ENCODE measurements around the gene RUVBL2. TPM values are rescaled to one million over a fixed set of nuclear protein-coding genes. Genes with fewer than 3 reads are reported as not detected.

RUVBL2 gene
- total RNA-seq, 1 experiment from 2014 or later: 130 TPM

DNA sequence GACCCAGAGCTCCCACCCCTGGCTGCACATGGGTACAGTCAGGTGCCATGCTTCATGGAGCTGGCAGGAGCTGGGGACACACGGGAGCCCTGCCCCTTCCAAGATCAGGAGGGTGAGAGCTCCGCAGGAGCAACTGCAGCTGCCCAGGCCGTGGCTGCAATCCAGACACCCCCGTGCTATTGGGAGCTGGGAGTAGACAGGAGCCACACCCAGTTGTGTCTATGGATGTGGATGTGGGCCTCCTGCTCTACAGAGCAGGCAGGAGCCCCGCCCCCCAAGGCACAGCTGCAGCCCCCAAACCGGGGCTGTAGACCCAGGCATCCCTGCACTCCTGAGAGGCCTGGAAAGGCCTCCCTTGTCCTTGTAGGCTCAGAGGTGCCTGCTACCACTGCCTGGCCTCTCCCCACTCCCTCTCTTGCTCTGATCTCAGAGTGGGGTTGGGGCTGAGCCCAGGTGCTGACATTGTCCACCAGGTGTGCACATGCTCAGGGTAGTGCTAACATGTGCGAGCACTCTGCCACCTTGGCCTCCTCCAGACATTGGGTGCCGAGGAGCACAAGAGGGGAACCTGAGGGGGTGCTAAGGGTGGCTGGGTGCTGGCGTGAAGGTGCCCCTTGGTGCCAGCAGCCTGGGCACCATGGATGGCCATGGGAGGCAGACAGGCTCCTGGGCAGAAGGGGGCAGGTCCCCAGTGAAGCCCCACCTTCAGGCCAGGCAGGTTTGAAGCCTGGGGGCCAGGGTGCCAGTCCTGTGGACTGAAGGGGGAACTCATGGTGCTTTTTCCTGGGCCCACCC is 47.0 kb upstream of the RUVBL2 start:
- no peak overlapping the region for H3K23ac ChIP-seq (ENCODE audit: insufficient read length, low read depth, low read length)
- H3K56ac ChIP-seq (ENCODE audit: insufficient read length, low read depth, low read length): no peak overlapping the region
- H4K91ac ChIP-seq (ENCODE audit: insufficient read length, low read depth, low read length): no peak overlapping the region
- H2BK120ac ChIP-seq (ENCODE audit: low read depth, low read length, poor library complexity, severe bottlenecking): no peak overlapping the region
- H3K79me2 ChIP-seq (ENCODE audit: insufficient read depth, low read length): no peaks in the 10 kb centered on the region
- H3K4ac ChIP-seq (ENCODE audit: low read depth, low read length): no peak overlapping the region
- no peaks in the 10 kb centered on the region for H3K79me1 ChIP-seq (ENCODE audit: insufficient read depth, low read depth, low read length, poor library complexity, severe bottlenecking)
- H3K9me3 Mint-ChIP-seq: no peaks in the 10 kb centered on the region; a peak in 2 of 5 replicates
- H3K9ac ChIP-seq (ENCODE audit: extremely low read depth, insufficient read length, low read length): no peak overlapping the region
- H2AK5ac ChIP-seq (ENCODE audit: insufficient read length, low read length): no peak overlapping the region
- DNase-seq: no peak
- H3K4me3 Mint-ChIP-seq: no peak overlapping the region
- H2AFZ ChIP-seq (ENCODE audit: low read length): no peak overlapping the region
- H2BK12ac ChIP-seq (ENCODE audit: insufficient read length, low read depth, low read length): no peak overlapping the region
- no peak overlapping the region for H3T11ph ChIP-seq (ENCODE audit: low read length)
- TF ChIP-seq, protein P1, sequence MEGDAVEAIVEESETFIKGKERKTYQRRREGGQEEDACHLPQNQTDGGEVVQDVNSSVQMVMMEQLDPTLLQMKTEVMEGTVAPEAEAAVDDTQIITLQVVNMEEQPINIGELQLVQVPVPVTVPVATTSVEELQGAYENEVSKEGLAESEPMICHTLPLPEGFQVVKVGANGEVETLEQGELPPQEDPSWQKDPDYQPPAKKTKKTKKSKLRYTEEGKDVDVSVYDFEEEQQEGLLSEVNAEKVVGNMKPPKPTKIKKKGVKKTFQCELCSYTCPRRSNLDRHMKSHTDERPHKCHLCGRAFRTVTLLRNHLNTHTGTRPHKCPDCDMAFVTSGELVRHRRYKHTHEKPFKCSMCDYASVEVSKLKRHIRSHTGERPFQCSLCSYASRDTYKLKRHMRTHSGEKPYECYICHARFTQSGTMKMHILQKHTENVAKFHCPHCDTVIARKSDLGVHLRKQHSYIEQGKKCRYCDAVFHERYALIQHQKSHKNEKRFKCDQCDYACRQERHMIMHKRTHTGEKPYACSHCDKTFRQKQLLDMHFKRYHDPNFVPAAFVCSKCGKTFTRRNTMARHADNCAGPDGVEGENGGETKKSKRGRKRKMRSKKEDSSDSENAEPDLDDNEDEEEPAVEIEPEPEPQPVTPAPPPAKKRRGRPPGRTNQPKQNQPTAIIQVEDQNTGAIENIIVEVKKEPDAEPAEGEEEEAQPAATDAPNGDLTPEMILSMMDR (conservative IDR thresholded peaks at IDR 0.05): no peak
- no peaks in the 10 kb centered on the region for H3K9me3 ChIP-seq (ENCODE audit: control insufficient read depth, low read depth, low read length)
- no peaks in the 10 kb centered on the region for H3K27me3 ChIP-seq (ENCODE audit: insufficient read depth, low read length)
- H4K20me1 ChIP-seq (ENCODE audit: control insufficient read depth, insufficient read depth, insufficient read length): no peaks in the 10 kb centered on the region
- no peaks in the 10 kb centered on the region for H3K4me1 ChIP-seq (ENCODE audit: insufficient read depth, low read length)
- no peak overlapping the region for H2BK20ac ChIP-seq (ENCODE audit: low read depth, low read length, poor library complexity, severe bottlenecking)
- H3K27ac Mint-ChIP-seq: no peak overlapping the region
- no peak overlapping the region for H4K8ac ChIP-seq (replicated peaks; ENCODE audit: insufficient read length, low read depth, low read length)
- H3K4me2 ChIP-seq (ENCODE audit: insufficient read depth, insufficient read length, low read length): no peak overlapping the region
- no peak overlapping the region for H3K27ac ChIP-seq (ENCODE audit: insufficient read length, low read depth, low read length)
- H3K23me2 ChIP-seq (ENCODE audit: insufficient read length, low read depth, low read length, poor library complexity, severe bottlenecking): no peaks in the 10 kb centered on the region
- peaks cover 7% of the 10 kb centered on the region; the same call in 1 of the 2 replicates for H3K27me3 Mint-ChIP-seq (ENCODE audit: low read depth)
- H2BK5ac ChIP-seq (ENCODE audit: insufficient read length, low read length): no peak overlapping the region
- H3K18ac ChIP-seq (ENCODE audit: insufficient read length, low read depth, low read length): no peak overlapping the region
- H3K14ac ChIP-seq (ENCODE audit: insufficient read depth, low read length): no peak overlapping the region
- no CpG with 5 or more reads among the region's 9 CpGs for WGBS (ENCODE audit: extremely low coverage, insufficient read length, low lambda C conversion rate)
- H3K36me3 Mint-ChIP-seq (ENCODE audit: insufficient read depth in 1 of 3, low read depth in 3 of 3): peaks cover 0 to 1% (median 0%) of the 10 kb centered on the region in 3 experiments; a peak in 2 of 7 replicates
- no peak overlapping the region for H4K5ac ChIP-seq (ENCODE audit: insufficient read length, low read depth, low read length)
- H3K4me1 Mint-ChIP-seq: no peaks in the 10 kb centered on the region
- H2BK15ac ChIP-seq (ENCODE audit: low read depth, low read length): no peak overlapping the region

Data from H9 (cell line).